SK-N-SH (cell line): ENCODE results near the gene LMTK2.

ENCODE experiments used
- FOSL2 ChIP-seq: IDR thresholded peaks from 2 replicates; pipeline ENCODE4 v1.4.0; 2012; ENCODE audit warnings: low read depth, mild to moderate bottlenecking, moderate library complexity, borderline replicate concordance
- POLR2AphosphoS5 ChIP-seq: IDR thresholded peaks from 2 replicates; pipeline ENCODE4 v1.6.1; 2012; ENCODE audit warnings: low read depth, low read length
- TAF1 ChIP-seq: IDR thresholded peaks from 2 replicates; pipeline ENCODE4 v1.6.1; 2012; ENCODE audit warnings: low read depth, mild to moderate bottlenecking, low read length, moderate library complexity, borderline replicate concordance
- TF ChIP-seq, protein P1 (sequence below): IDR thresholded peaks from 2 replicates; pipeline ENCODE4 v1.6.1; 2012; ENCODE audit warnings: mild to moderate bottlenecking, low read depth, low read length, moderate library complexity
- TF ChIP-seq, protein P2 (sequence below): fragments of 200-600 bp; sonication (generic); IDR thresholded peaks from 2 replicates; pipeline ENCODE4 v1.6.1; 2017; ENCODE audit warnings: antibody characterized with exemption, mild to moderate bottlenecking, moderate library complexity

DNA sequence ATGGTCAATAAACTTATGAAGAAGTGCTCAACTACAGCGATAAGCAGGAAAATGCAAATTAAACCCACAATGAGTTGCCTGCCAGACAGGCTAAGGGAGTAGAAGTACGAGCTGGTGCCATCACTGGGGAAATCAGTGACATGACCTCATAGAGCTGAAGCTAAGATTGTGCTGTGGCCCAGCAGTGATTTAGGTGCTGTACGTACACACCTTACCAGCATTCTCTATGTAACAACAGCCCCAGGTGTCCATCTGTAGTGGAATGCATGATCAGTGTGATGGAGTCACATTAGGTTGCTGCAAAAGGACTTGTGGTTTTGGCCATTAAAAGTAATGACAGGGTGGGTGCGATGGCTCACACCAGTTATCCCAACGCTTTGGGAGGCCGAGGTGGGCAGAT lies 151.0 kb downstream of the LMTK2 start:
- TF ChIP-seq, protein P1, sequence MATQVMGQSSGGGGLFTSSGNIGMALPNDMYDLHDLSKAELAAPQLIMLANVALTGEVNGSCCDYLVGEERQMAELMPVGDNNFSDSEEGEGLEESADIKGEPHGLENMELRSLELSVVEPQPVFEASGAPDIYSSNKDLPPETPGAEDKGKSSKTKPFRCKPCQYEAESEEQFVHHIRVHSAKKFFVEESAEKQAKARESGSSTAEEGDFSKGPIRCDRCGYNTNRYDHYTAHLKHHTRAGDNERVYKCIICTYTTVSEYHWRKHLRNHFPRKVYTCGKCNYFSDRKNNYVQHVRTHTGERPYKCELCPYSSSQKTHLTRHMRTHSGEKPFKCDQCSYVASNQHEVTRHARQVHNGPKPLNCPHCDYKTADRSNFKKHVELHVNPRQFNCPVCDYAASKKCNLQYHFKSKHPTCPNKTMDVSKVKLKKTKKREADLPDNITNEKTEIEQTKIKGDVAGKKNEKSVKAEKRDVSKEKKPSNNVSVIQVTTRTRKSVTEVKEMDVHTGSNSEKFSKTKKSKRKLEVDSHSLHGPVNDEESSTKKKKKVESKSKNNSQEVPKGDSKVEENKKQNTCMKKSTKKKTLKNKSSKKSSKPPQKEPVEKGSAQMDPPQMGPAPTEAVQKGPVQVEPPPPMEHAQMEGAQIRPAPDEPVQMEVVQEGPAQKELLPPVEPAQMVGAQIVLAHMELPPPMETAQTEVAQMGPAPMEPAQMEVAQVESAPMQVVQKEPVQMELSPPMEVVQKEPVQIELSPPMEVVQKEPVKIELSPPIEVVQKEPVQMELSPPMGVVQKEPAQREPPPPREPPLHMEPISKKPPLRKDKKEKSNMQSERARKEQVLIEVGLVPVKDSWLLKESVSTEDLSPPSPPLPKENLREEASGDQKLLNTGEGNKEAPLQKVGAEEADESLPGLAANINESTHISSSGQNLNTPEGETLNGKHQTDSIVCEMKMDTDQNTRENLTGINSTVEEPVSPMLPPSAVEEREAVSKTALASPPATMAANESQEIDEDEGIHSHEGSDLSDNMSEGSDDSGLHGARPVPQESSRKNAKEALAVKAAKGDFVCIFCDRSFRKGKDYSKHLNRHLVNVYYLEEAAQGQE = no peak
- TF ChIP-seq, protein P2, sequence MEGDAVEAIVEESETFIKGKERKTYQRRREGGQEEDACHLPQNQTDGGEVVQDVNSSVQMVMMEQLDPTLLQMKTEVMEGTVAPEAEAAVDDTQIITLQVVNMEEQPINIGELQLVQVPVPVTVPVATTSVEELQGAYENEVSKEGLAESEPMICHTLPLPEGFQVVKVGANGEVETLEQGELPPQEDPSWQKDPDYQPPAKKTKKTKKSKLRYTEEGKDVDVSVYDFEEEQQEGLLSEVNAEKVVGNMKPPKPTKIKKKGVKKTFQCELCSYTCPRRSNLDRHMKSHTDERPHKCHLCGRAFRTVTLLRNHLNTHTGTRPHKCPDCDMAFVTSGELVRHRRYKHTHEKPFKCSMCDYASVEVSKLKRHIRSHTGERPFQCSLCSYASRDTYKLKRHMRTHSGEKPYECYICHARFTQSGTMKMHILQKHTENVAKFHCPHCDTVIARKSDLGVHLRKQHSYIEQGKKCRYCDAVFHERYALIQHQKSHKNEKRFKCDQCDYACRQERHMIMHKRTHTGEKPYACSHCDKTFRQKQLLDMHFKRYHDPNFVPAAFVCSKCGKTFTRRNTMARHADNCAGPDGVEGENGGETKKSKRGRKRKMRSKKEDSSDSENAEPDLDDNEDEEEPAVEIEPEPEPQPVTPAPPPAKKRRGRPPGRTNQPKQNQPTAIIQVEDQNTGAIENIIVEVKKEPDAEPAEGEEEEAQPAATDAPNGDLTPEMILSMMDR = no peak
- TF ChIP-seq TAF1 = no peak
- TF ChIP-seq FOSL2 = no peak
- TF ChIP-seq POLR2AphosphoS5 = no peak
